NCI-H2196 treated with DMSO at 0.1 percent for 48 hours (cell line): ENCODE measurements around the gene ZNF559.

Experiments
- DNase-seq: peaks from one replicate; lab custom pipeline; 2025; ENCODE audit not compliant: unreplicated experiment; lab: John Stamatoyannopoulos, UW

ZNF559 gene

DNA sequence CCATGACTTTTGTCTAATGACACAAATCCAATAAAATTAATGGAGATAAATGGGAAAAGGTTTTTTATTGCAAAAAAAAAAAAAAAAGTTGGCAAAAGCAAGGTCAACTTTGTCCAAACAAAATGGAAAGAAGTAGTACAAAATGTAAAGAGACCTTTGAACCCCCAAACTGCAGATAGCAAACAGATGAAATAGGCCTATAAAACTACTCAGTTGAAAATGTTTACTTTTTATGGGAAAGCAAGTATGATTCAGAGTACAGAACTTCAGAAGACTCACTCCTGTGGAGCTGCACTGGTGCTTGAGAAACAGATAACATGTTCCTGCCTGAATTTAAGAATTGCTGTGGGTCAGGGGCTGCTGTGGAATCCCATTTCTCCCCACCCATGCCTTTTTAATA is 29.0 kb downstream of the ZNF559 start:
- no peak for DNase-seq

- DNase-seq: no peak
These were observed 30.7 kb downstream of the ZNF559 start for GRCh38 chr19:9354651-9355050.

DNA sequence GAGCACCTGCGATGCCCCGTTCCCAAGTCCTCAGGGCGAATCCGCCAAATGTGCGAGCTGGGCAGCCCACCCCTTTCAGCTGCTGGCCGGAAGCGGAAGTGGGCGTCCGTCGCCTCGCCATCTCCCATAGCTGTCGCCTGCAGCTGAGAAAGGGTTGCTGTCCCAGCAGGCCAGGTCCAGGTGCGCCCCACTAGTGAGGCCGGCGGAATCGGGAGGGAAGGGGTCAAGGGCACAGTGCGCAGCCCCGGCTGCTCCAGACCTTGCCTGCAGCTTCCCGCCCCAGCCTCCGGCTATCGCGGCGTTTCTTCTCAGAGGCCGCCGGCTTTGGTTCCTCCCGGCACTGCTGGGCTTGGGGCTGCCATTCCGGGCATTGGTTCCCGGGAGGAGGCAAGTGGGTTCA is 38.9 kb downstream of the ZNF559 start, which contains the start of gene ZNF177:
TSS of gene ZNF177 (plus strand) at position 109 of the 400 bp plus-strand sequence. CDS start 15,299 bp downstream, outside the sequence.
- DNase-seq: no peak

DNA sequence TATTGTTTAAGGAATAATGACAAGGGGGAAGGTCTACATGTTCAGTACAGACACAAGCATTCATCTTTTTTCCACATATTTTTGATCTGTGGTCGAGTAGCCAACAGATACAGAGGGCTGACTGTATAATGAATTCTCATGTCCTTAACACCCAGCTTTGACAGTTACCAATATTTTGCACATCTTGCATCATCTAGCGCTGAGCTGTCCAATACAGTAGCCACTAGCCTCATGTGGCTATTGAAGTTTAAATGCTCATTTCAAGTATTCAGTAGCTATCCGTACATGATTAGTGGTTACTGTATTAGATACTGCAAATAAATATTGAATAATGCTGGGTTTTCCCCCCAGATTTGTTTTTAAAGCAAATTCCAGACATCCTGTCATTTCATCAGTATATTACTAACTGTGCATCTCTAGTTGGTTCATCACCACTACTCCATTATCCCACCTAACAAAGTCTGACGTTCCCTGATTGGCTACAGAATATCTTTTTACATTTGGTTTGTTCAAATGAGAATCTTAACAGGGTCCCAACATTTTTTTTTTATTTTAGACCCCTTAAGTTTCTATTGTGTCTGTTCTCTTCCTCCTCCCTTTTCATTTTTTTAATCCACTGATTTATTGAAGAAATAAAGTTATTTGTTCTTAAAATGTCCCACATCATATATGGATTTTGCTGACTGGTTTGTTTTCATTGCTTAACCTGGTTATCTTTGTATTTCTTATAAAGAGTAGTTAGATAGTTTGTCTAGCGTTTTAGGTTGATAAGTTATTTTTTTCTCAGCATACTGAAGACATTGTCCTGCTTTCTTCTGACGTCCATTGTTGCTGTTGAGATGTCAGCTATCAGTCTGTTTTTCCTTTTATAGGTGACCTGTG is 47.0 kb downstream of the ZNF559 start:
- no peak for DNase-seq

GRCh38 chr19:9381361-9381785 is 57.4 kb downstream of the ZNF559 start:
- DNase-seq: no peak
